HK-2 (cell line): ENCODE data around the gene DYDC2.
"Not testable (repeated sequence)": the region's sequence is repeated elsewhere in the genome, so short reads cannot be mapped to it uniquely, and the experiment has no call there.

Source experiments
- DNase-seq: peaks from one replicate; pipeline ENCODE4 v3.0.0-alpha.2; 2018; ENCODE audit not compliant: unreplicated experiment

The DYDC2 gene

GRCh38 chr10:80356563-80356988, at the start of gene DYDC2, which contains the start of gene DYDC1:
Gene DYDC2, plus strand, starts transcription at chr10:80356781. Its CDS starts 5,663 bp downstream, at chr10:80362444.
Gene DYDC1, minus strand, starts transcription at chr10:80356755. Its CDS starts 4,154 bp downstream, at chr10:80352601.
- DNase-seq: no peak

GRCh38 chr10:80313523-80313922, 43.1 kb upstream of the DYDC2 start:
- DNase-seq: no peak

GRCh38 chr10:80315391-80315790, 41.2 kb upstream of the DYDC2 start:
- DNase-seq: no peak

- DNase-seq: no peak
These were observed 37.8 kb upstream of the DYDC2 start for GRCh38 chr10:80318742-80319141.

GRCh38 chr10:80319318-80319717, 37.3 kb upstream of the DYDC2 start:
- no peak for DNase-seq

- DNase-seq: no peak
These were observed 36.8 kb upstream of the DYDC2 start for GRCh38 chr10:80319725-80320290.

GRCh38 chr10:80320377-80320776, 36.2 kb upstream of the DYDC2 start:
- DNase-seq: no peak

GRCh38 chr10:80321183-80321582, 35.4 kb upstream of the DYDC2 start:
- no peak for DNase-seq

- DNase-seq: no peak
These were observed 34.4 kb upstream of the DYDC2 start for GRCh38 chr10:80322158-80322557.

- no peak for DNase-seq
These were observed 33.9 kb upstream of the DYDC2 start for GRCh38 chr10:80322711-80323110.

GRCh38 chr10:80323311-80323710, 33.3 kb upstream of the DYDC2 start:
- DNase-seq: no peak

GRCh38 chr10:80324086-80324485, 32.5 kb upstream of the DYDC2 start:
- peak; percentile 30 for DNase-seq

GRCh38 chr10:80324891-80325364, 31.7 kb upstream of the DYDC2 start:
- DNase-seq: no peak

- no peak for DNase-seq
These were observed 22.6 kb upstream of the DYDC2 start for GRCh38 chr10:80333983-80334382.

GRCh38 chr10:80344276-80344675, 12.3 kb upstream of the DYDC2 start:
- DNase-seq: no peak

GRCh38 chr10:80344912-80345311, 11.7 kb upstream of the DYDC2 start:
- no peak for DNase-seq

GRCh38 chr10:80350251-80350650, 6.3 kb upstream of the DYDC2 start:
- no peak for DNase-seq

- no peak for DNase-seq
These were observed 5.4 kb upstream of the DYDC2 start for GRCh38 chr10:80351220-80351619.

GRCh38 chr10:80356989-80357850, 639 bp downstream of the DYDC2 start:
- DNase-seq: no peak

- no peak for DNase-seq
These were observed 1.2 kb downstream of the DYDC2 start for GRCh38 chr10:80357851-80358125.

GRCh38 chr10:80358925-80359324, 2.3 kb downstream of the DYDC2 start:
- not testable (repeated sequence) for DNase-seq

GRCh38 chr10:80359644-80360043, 3.1 kb downstream of the DYDC2 start:
- DNase-seq: no peak

- no peak for DNase-seq
These were observed 8.9 kb downstream of the DYDC2 start for GRCh38 chr10:80365510-80365909.
